ENCODE results near the gene CAPG. TPM values are rescaled to one million over a fixed set of nuclear protein-coding genes. Genes with fewer than 3 reads are reported as not detected.

Gene CAPG
- total RNA-seq, 1 experiment from 2014 or later: 117 TPM

- no peak for TF ChIP-seq ATF2 (CRISPR knock-in tag; IDR thresholded peaks at IDR 0.05; ENCODE audit: borderline replicate concordance, low read depth)
- TF ChIP-seq HMGA2 (CRISPR knock-in tag; IDR thresholded peaks at IDR 0.05): no peak
- TF ChIP-seq E2F1 (CRISPR knock-in tag; IDR thresholded peaks at IDR 0.05): no peak
- no peak for TF ChIP-seq FOXP4 (CRISPR knock-in tag; IDR thresholded peaks at IDR 0.05)
- TF ChIP-seq ZNF232 (CRISPR knock-in tag; IDR thresholded peaks at IDR 0.05): no peak
- no peak for TF ChIP-seq MYBL2 (CRISPR knock-in tag; IDR thresholded peaks at IDR 0.05)
- TF ChIP-seq ELF4 (CRISPR knock-in tag; IDR thresholded peaks at IDR 0.05; ENCODE audit: low read depth): no peak
- TF ChIP-seq RELA (CRISPR knock-in tag; IDR thresholded peaks at IDR 0.05; ENCODE audit: borderline replicate concordance): no peak
- TF ChIP-seq ZBTB21 (CRISPR knock-in tag; IDR thresholded peaks at IDR 0.05; ENCODE audit: borderline replicate concordance): no peak
- no peak for TF ChIP-seq USF2 (CRISPR knock-in tag; IDR thresholded peaks at IDR 0.05)
- no peak for TF ChIP-seq CREB1 (CRISPR knock-in tag; IDR thresholded peaks at IDR 0.05)
- no peak for TF ChIP-seq KAT7 (CRISPR knock-in tag; IDR thresholded peaks at IDR 0.05; ENCODE audit: borderline replicate concordance)
Observed at GRCh38 chr2:85355521-85355920, 54.6 kb downstream of the CAPG start (continued).

- TF ChIP-seq GTF2I (CRISPR knock-in tag; conservative IDR thresholded peaks at IDR 0.05) (no peak), SOX15 (CRISPR knock-in tag; IDR thresholded peaks at IDR 0.05) (no peak), NFYB (CRISPR knock-in tag; conservative IDR thresholded peaks at IDR 0.05; ENCODE audit: low read depth) (no peak), ZNF671 (CRISPR knock-in tag; IDR thresholded peaks at IDR 0.05) (no peak), OVOL2 (CRISPR knock-in tag; IDR thresholded peaks at IDR 0.05; ENCODE audit: borderline replicate concordance) (no peak), TP53 (CRISPR knock-in tag; IDR thresholded peaks at IDR 0.05) (no peak), ATF6 (CRISPR knock-in tag; IDR thresholded peaks at IDR 0.05) (no peak), USF1 (CRISPR knock-in tag; IDR thresholded peaks at IDR 0.05) (no peak)
- no peaks in the 10 kb centered on the region for H3K27me3 Mint-ChIP-seq (ENCODE audit: low read depth)
- CTCF ChIA-PET: interaction anchor here (1.0 to 1.9 kb wide), 8 partner anchors 12 to 289 kb away, joined by 3 to 11 read pairs (median 4); no protein-coding TSS in a partner anchor
- ATAC-seq: no peak; the same call in 1 of the 2 replicates
- H3K4me1 Mint-ChIP-seq: peaks cover 16% of the 10 kb centered on the region
- H3K27ac Mint-ChIP-seq: peak overlapping the region; percentile 96
- H3K9me3 Mint-ChIP-seq: no peaks in the 10 kb centered on the region
- peaks cover 20% of the 10 kb centered on the region for H3K36me3 Mint-ChIP-seq
- peak overlapping the region; percentile 100 for H3K4me3 Mint-ChIP-seq
- POLR2A ChIA-PET: interaction anchor here (1.0 to 1.4 kb wide), 7 partner anchors 10 to 257 kb away, joined by 3 to 11 read pairs (median 4); partner anchors contain the start of genes C2orf68, MAT2A, SH2D6 and TGOLN2
- DNase-seq (ENCODE audit: low spot score): no peak
Observed at GRCh38 chr2:85355073-85355410, 55.1 kb downstream of the CAPG start.

All from WTC11 (cell line).